HEK293 (cell line): ENCODE results near the gene P2RY6.

Source experiments
- CTCF ChIA-PET: fragments of 350-600 bp; formaldehyde crosslinking; extraction: SDS; loops from one replicate; lab custom pipeline; 2021; ENCODE audit warnings: antibody characterized with exemption; lab: Yijun Ruan, JAX
- POLR2A ChIA-PET: fragments of 300-600 bp; formaldehyde crosslinking; extraction: SDS; loops from one replicate; lab custom pipeline; 2020; ENCODE audit warnings: antibody characterized with exemption, inconsistent platforms; lab: Yijun Ruan, JAX
- H3K27ac ChIP-seq: fragments of 200-500 bp; sonication (Bioruptor generic); 2 replicates; pipeline ENCODE4 v1.5.1; 2014; ENCODE audit warnings: low read depth, low read length, control low read depth, inconsistent platforms; ENCODE audit errors: extremely low read depth
- H3K36me3 ChIP-seq, 2 experiments: fragments of 200-500 bp in 1 of 2; sonication (Bioruptor generic) in 1 of 2; 1 replicate in 1 of 2; 2 replicates in 1 of 2; pipeline ENCODE4 v1.5.1; 2014 to 2017; ENCODE audit warnings: inconsistent platforms in 2 of 2, low read length in 2 of 2; ENCODE audit not compliant: control insufficient read depth in 2 of 2, insufficient read depth in 1 of 2
- H3K4me1 ChIP-seq: fragments of 200-500 bp; sonication (Bioruptor generic); 2 replicates; pipeline ENCODE4 v1.5.1; 2014; ENCODE audit warnings: mild to moderate bottlenecking, low read length, inconsistent platforms; ENCODE audit not compliant: control insufficient read depth, insufficient read depth
- H3K4me3 ChIP-seq: 2 replicates; pipeline ENCODE4 v1.5.1; 2011; ENCODE audit warnings: low read depth, mild to moderate bottlenecking, control low read depth, low read length, moderate library complexity
- H3K9me3 ChIP-seq: fragments of 200-500 bp; sonication (Bioruptor generic); 2 replicates; pipeline ENCODE4 v1.5.1; 2014; ENCODE audit warnings: low read depth, low read length, inconsistent platforms; ENCODE audit not compliant: control insufficient read depth, insufficient read depth
- BCL11A ChIP-seq: fragments of 450-650 bp; formaldehyde crosslinking; IDR thresholded peaks from 2 replicates; pipeline ENCODE4 v1.5.1; 2016; ENCODE audit warnings: low read depth, missing biosample characterization, missing genetic modification characterization
- GLI4 ChIP-seq: fragments of 450-650 bp; formaldehyde crosslinking; IDR thresholded peaks from 2 replicates; pipeline ENCODE4 v1.5.1; 2016; ENCODE audit warnings: missing biosample characterization, missing genetic modification characterization
- GLIS2 ChIP-seq: fragments of 450-650 bp; formaldehyde crosslinking; IDR thresholded peaks from 2 replicates; pipeline ENCODE4 v1.5.1; 2016; ENCODE audit warnings: missing biosample characterization, missing genetic modification characterization
- HOXD13 ChIP-seq: sonication (generic); formaldehyde crosslinking; IDR thresholded peaks from 2 replicates; pipeline ENCODE4 v1.8.0; 2022; ENCODE audit warnings: missing genetic modification reagents, borderline replicate concordance
- KLF7 ChIP-seq: fragments of 450-650 bp; formaldehyde crosslinking; IDR thresholded peaks from 2 replicates; pipeline ENCODE4 v1.5.1; 2016; ENCODE audit warnings: missing biosample characterization, missing genetic modification characterization, borderline replicate concordance
- MZF1 ChIP-seq: fragments of 450-650 bp; formaldehyde crosslinking; IDR thresholded peaks from 2 replicates; pipeline ENCODE4 v1.5.1; 2017; ENCODE audit warnings: missing biosample characterization, missing genetic modification characterization, borderline replicate concordance
- RBAK ChIP-seq: fragments of 450-650 bp; formaldehyde crosslinking; IDR thresholded peaks from 2 replicates; pipeline ENCODE4 v1.5.1; 2016; ENCODE audit warnings: missing biosample characterization, missing genetic modification characterization
- YY1 ChIP-seq: fragments of 450-650 bp; formaldehyde crosslinking; IDR thresholded peaks from 2 replicates; pipeline ENCODE4 v1.5.1; 2018; ENCODE audit warnings: missing biosample characterization, missing genetic modification characterization
- ZBTB17 ChIP-seq: fragments of 450-650 bp; formaldehyde crosslinking; IDR thresholded peaks from 2 replicates; pipeline ENCODE4 v1.5.1; 2016; ENCODE audit warnings: missing biosample characterization, missing genetic modification characterization
- ZIC2 ChIP-seq: fragments of 450-650 bp; formaldehyde crosslinking; IDR thresholded peaks from 2 replicates; pipeline ENCODE4 v1.5.1; 2016; ENCODE audit warnings: missing biosample characterization, missing genetic modification characterization
- ZNF146 ChIP-seq: fragments of 450-650 bp; formaldehyde crosslinking; IDR thresholded peaks from 2 replicates; pipeline ENCODE4 v1.5.1; 2016; ENCODE audit warnings: missing biosample characterization, missing genetic modification characterization
- ZNF157 ChIP-seq: fragments of 450-650 bp; formaldehyde crosslinking; IDR thresholded peaks from 2 replicates; pipeline ENCODE4 v1.5.1; 2016; ENCODE audit warnings: missing biosample characterization, missing genetic modification characterization
- ZNF274 ChIP-seq, 2 experiments: fragments of 200-500 bp in 1 of 2; fragments of 450-650 bp in 1 of 2; sonication (Bioruptor generic) in 1 of 2; formaldehyde crosslinking in 1 of 2; IDR thresholded peaks; 2 replicates each; pipeline versions ENCODE4 v1.5.1 to v1.6.1; 2014 to 2016; ENCODE audit warnings: borderline replicate concordance in 1 of 2, inconsistent platforms in 1 of 2, low read length in 1 of 2, missing biosample characterization in 1 of 2, missing genetic modification characterization in 1 of 2
- ZNF416 ChIP-seq: fragments of 450-650 bp; formaldehyde crosslinking; IDR thresholded peaks from 2 replicates; pipeline ENCODE4 v1.5.1; 2016; ENCODE audit warnings: missing biosample characterization, missing genetic modification characterization
- ZNF513 ChIP-seq: fragments of 450-650 bp; IDR thresholded peaks from 2 replicates; pipeline ENCODE4 v1.5.1; 2018; ENCODE audit warnings: missing biosample characterization, missing genetic modification characterization
- ZNF529 ChIP-seq: fragments of 450-650 bp; formaldehyde crosslinking; IDR thresholded peaks from 2 replicates; pipeline ENCODE4 v1.5.1; 2017; ENCODE audit warnings: missing genetic modification characterization, missing biosample characterization; ENCODE audit not compliant: insufficient replicate concordance
- ZNF555 ChIP-seq: fragments of 450-650 bp; formaldehyde crosslinking; conservative IDR thresholded peaks from 2 replicates; pipeline ENCODE4 v1.5.1; 2017; ENCODE audit warnings: missing biosample characterization, mild to moderate bottlenecking, missing genetic modification characterization, inconsistent platforms
- ZNF561 ChIP-seq: fragments of 450-650 bp; IDR thresholded peaks from 2 replicates; pipeline ENCODE4 v1.5.1; 2018; ENCODE audit warnings: missing biosample characterization, missing genetic modification characterization, borderline replicate concordance
- ZNF585B ChIP-seq: fragments of 450-650 bp; formaldehyde crosslinking; IDR thresholded peaks from 2 replicates; pipeline ENCODE4 v1.5.1; 2016; ENCODE audit warnings: missing biosample characterization, missing genetic modification characterization
- ZNF639 ChIP-seq: fragments of 450-650 bp; formaldehyde crosslinking; IDR thresholded peaks from 2 replicates; pipeline ENCODE4 v1.5.1; 2016; ENCODE audit warnings: missing biosample characterization, missing genetic modification characterization
- ZNF658 ChIP-seq: fragments of 450-650 bp; formaldehyde crosslinking; IDR thresholded peaks from 2 replicates; pipeline ENCODE4; 2016; ENCODE audit warnings: missing biosample characterization, missing genetic modification characterization
- ZNF707 ChIP-seq: fragments of 450-650 bp; formaldehyde crosslinking; IDR thresholded peaks from 2 replicates; pipeline ENCODE4 v1.5.1; 2016; ENCODE audit warnings: missing biosample characterization, missing genetic modification characterization
- ZSCAN16 ChIP-seq: fragments of 450-650 bp; formaldehyde crosslinking; IDR thresholded peaks from 2 replicates; pipeline ENCODE4 v1.5.1; 2016; ENCODE audit warnings: missing biosample characterization, missing genetic modification characterization
- ZSCAN23 ChIP-seq: fragments of 450-650 bp; formaldehyde crosslinking; IDR thresholded peaks from 2 replicates; pipeline ENCODE4 v1.5.1; 2016; ENCODE audit warnings: missing biosample characterization, missing genetic modification characterization
- TF ChIP-seq, protein P1 (sequence below): fragments of 450-650 bp; formaldehyde crosslinking; conservative IDR thresholded peaks from 2 replicates; pipeline ENCODE4 v1.5.1; 2016; ENCODE audit warnings: low read depth, missing biosample characterization, missing genetic modification characterization
- TF ChIP-seq, protein P2 (sequence below): fragments of 450-650 bp; formaldehyde crosslinking; IDR thresholded peaks from 2 replicates; pipeline ENCODE4 v1.5.1; 2016; ENCODE audit warnings: missing biosample characterization, missing genetic modification characterization

Gene P2RY6

DNA sequence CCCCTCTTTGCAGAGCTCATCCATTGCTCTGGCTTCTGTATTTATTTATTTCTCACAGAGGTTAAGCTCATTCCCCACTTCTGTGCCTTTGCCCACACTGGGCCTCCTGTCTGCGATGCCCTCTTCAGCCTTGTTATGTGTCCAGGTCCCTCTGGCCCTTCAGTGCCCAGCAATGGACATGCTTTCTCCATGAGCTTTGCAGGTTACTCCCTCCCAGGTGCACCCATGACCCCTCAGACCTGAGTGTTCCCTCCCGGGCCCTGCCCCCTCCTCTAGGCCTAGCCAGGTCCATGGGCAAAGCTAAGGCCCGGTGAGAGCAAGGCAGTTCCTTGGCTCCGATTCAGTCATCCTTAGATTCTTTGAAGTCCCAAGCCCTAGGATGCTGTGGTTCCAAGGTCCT, 18.4 kb downstream of the P2RY6 start (continued):
- no peak for TF ChIP-seq ZNF416 (tag by site-specific recombination)
- TF ChIP-seq ZNF561, result no peak
- TF ChIP-seq ZNF157, result no peak
- TF ChIP-seq ZNF274 (IDR thresholded peaks at IDR 0.05; ENCODE audit: low read length), result no peak
- no peak for TF ChIP-seq ZNF274 (tag by site-specific recombination; IDR thresholded peaks at IDR 0.05; ENCODE audit: borderline replicate concordance)

DNA sequence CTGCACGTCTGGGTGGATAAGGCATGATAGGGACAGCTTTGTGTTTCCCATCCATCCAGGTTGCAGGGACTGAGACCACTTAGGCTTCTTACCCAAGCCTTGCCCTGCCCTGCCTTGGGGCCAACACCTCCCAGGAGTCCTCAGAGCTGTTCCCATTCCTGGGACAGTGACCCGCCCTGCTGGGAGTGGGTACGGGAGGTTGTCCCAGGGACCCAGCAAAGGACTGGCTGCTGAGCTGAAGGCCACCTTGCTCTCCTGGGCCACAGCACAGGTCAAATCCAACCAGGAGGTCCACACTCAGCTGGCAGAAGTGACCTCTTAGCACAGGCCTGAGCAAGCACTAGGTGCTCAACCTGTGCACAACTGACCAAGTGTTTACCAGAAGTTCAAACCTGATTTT, 19.1 kb downstream of the P2RY6 start:
- ChIA-PET POLR2A (interaction anchor here (0.6 kb wide), 1 partner anchor 16 kb away, joined by 3 read pairs; no protein-coding TSS in a partner anchor), CTCF (interaction anchor here (0.6 to 5.6 kb wide), 14 partner anchors 9 to 566 kb away, joined by 3 to 51 read pairs (median 4); partner anchors contain the start of genes ARHGEF17 and P2RY6)
- H3K36me3 ChIP-seq, result no peaks in the 10 kb centered on the region
- no peaks in the 10 kb centered on the region for H3K9me3 ChIP-seq
- no peak overlapping the region for H3K27ac ChIP-seq
- H3K4me1 ChIP-seq, result no peaks in the 10 kb centered on the region
- TF ChIP-seq ZSCAN16 (tag by site-specific recombination) (no peak), GLIS2 (tag by site-specific recombination) (no peak), GLI4 (tag by site-specific recombination) (no peak), ZSCAN23 (no peak), YY1 (tag by site-specific recombination) (no peak), ZNF707 (tag by site-specific recombination) (no peak), BCL11A (tag by site-specific recombination) (no peak), ZNF529 (tag by site-specific recombination) (no peak), ZNF146 (tag by site-specific recombination) (no peak), KLF7 (tag by site-specific recombination) (no peak), HOXD13 (CRISPR knock-in tag) (no peak)
- TF ChIP-seq, protein P1, sequence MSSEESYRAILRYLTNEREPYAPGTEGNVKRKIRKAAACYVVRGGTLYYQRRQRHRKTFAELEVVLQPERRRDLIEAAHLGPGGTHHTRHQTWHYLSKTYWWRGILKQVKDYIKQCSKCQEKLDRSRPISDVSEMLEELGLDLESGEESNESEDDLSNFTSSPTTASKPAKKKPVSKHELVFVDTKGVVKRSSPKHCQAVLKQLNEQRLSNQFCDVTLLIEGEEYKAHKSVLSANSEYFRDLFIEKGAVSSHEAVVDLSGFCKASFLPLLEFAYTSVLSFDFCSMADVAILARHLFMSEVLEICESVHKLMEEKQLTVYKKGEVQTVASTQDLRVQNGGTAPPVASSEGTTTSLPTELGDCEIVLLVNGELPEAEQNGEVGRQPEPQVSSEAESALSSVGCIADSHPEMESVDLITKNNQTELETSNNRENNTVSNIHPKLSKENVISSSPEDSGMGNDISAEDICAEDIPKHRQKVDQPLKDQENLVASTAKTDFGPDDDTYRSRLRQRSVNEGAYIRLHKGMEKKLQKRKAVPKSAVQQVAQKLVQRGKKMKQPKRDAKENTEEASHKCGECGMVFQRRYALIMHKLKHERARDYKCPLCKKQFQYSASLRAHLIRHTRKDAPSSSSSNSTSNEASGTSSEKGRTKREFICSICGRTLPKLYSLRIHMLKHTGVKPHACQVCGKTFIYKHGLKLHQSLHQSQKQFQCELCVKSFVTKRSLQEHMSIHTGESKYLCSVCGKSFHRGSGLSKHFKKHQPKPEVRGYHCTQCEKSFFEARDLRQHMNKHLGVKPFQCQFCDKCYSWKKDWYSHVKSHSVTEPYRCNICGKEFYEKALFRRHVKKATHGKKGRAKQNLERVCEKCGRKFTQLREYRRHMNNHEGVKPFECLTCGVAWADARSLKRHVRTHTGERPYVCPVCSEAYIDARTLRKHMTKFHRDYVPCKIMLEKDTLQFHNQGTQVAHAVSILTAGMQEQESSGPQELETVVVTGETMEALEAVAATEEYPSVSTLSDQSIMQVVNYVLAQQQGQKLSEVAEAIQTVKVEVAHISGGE (tag by site-specific recombination), result no peak
- no peak overlapping the region for H3K4me3 ChIP-seq

- CTCF ChIA-PET, result interaction anchor here (0.6 to 5.6 kb wide), 9 partner anchors 8 to 693 kb away, joined by 3 to 51 read pairs (median 4); partner anchors contain the start of gene ARHGEF17
- Histone ChIP-seq H3K4me1 (no peaks in the 10 kb centered on the region), H3K4me3 (no peak overlapping the region), H3K27ac (no peak overlapping the region), H3K36me3 (no peaks in the 10 kb centered on the region), H3K9me3 (no peaks in the 10 kb centered on the region)
- POLR2A ChIA-PET, result interaction anchor here (0.6 kb wide), 1 partner anchor 15 kb away, joined by 3 read pairs; no protein-coding TSS in a partner anchor
- TF ChIP-seq ZNF555 (tag by site-specific recombination) (no peak), ZBTB17 (tag by site-specific recombination) (no peak), ZNF639 (tag by site-specific recombination) (no peak), ZNF658 (no peak), RBAK (tag by site-specific recombination) (no peak), MZF1 (tag by site-specific recombination) (no peak), ZNF585B (tag by site-specific recombination) (no peak), ZIC2 (tag by site-specific recombination) (no peak), ZNF513 (tag by site-specific recombination) (no peak)
- TF ChIP-seq, protein P2, sequence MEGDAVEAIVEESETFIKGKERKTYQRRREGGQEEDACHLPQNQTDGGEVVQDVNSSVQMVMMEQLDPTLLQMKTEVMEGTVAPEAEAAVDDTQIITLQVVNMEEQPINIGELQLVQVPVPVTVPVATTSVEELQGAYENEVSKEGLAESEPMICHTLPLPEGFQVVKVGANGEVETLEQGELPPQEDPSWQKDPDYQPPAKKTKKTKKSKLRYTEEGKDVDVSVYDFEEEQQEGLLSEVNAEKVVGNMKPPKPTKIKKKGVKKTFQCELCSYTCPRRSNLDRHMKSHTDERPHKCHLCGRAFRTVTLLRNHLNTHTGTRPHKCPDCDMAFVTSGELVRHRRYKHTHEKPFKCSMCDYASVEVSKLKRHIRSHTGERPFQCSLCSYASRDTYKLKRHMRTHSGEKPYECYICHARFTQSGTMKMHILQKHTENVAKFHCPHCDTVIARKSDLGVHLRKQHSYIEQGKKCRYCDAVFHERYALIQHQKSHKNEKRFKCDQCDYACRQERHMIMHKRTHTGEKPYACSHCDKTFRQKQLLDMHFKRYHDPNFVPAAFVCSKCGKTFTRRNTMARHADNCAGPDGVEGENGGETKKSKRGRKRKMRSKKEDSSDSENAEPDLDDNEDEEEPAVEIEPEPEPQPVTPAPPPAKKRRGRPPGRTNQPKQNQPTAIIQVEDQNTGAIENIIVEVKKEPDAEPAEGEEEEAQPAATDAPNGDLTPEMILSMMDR, result no peak
Observed at GRCh38 chr11:73291781-73292524, 19.8 kb downstream of the P2RY6 start.
